GM18505 (cell line): ENCODE results near the gene ARHGEF4.

Experiments
- ATAC-seq: cut with Tn5 transposase; IDR thresholded peaks from one replicate; pipeline ENCODE4 v1.9.1; 2021; ENCODE audit not compliant: unreplicated experiment
- POLR2A ChIP-seq: IDR thresholded peaks from 4 replicates; pipeline ENCODE4 v1.6.1; 2011; ENCODE audit warnings: borderline replicate concordance; ENCODE audit not compliant: insufficient read depth, insufficient read length; ENCODE audit errors: extremely low read depth

ARHGEF4 gene

DNA sequence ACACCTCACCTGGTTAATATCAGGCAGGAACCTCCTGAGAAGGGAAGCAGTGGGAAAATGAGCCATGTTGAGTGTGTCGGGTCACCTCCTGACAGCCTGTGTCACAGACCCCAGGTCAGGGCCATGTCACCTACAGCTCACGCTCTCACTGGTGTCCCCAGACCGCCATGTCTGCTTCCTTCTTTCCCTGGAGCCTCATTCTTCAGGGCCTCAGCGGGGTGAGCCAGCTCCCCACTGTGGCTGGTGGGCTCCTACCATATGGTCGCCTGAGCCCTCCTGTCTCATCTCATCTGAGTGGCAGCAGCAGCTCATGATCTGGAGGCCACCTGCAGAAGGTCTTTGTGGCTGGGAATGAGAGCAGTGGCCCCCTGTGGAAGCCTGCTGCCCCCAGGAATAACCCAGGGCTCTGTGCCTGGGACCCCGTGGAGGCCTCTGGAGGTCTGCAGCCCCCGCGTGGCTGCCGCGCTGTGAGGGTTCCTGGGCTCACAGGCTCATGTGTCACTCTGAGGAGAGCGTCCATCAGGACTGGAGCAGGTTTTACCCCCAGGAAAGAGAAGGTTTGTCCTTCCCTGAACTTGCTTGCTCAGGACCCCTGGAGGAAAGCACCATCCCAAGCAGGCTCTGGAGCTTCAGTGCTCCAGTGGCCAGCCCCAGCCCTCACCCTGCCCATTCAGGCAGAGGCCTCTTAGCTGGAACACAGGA lies 200.1 kb downstream of the ARHGEF4 start:
- no peak for ATAC-seq
- TF ChIP-seq POLR2A, result no peak

DNA sequence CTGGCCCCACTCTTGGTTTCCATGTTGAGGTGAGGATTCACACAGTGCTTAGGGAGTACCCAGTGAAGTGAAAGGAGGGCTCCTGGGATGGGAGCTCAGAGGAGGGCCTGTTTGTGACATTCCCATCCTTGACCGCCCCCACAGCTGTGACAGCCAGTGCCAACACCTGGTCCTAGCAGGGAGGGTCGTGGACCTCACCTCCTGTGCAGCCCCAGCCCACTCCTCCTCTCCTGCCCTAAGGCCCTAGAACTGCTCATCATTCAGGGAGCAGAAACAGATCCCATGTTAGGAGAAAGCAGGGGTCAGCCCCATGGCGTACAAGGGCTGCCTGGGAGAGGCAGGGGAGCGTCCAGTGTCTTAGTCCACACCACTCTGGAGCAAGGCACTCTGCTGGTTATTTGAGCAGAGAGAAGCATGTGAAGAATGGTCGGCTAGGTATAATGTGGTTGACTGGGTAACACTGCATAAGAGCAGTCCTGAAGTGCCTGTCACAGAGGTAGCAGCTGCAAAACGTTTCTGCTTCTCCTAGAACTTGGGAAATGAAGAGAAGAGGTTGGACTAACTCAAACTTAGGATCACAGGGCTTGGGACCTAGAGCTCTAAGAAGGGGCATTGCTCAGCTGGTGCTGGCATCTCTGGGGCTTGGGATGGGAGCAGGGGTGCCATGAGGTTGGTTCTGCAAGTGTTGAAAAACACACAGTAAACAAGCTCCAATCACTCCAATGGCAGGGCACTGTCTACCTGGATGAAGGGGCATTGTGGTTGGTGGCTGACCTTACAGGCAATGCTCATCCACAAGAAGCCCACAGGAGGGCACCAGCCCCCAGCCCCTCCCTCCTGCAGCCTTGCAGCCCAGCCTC lies 200.9 kb downstream of the ARHGEF4 start:
- no peak for ATAC-seq
- TF ChIP-seq POLR2A, result no peak

- ATAC-seq, result no peak
- TF ChIP-seq POLR2A, result no peak
Measured at GRCh38 chr2:131038258-131039100, 201.8 kb downstream of the ARHGEF4 start.

GRCh38 chr2:131039101-131039440 lies 202.4 kb downstream of the ARHGEF4 start:
- no peak for TF ChIP-seq POLR2A
- ATAC-seq, result no peak

DNA sequence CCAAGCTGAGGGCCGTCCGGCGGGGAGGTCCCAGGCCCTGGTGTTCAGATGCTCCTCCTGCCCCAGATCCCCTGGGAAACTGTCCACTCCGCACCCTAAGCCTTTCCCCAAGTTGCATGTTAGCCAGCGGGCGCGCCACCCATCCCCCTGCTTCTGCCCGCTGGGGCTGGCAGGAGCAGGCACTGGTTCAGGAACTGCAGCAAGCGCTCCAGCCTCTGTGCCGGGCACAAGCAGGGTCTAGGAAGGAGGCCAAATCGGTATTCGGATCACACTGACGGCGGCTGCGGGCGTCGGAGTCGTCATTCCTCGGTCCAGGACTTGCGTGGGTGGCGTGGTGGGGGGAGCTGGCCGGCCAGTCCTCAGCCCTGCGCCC lies 202.8 kb downstream of the ARHGEF4 start:
- no peak for TF ChIP-seq POLR2A
- no peak for ATAC-seq

DNA sequence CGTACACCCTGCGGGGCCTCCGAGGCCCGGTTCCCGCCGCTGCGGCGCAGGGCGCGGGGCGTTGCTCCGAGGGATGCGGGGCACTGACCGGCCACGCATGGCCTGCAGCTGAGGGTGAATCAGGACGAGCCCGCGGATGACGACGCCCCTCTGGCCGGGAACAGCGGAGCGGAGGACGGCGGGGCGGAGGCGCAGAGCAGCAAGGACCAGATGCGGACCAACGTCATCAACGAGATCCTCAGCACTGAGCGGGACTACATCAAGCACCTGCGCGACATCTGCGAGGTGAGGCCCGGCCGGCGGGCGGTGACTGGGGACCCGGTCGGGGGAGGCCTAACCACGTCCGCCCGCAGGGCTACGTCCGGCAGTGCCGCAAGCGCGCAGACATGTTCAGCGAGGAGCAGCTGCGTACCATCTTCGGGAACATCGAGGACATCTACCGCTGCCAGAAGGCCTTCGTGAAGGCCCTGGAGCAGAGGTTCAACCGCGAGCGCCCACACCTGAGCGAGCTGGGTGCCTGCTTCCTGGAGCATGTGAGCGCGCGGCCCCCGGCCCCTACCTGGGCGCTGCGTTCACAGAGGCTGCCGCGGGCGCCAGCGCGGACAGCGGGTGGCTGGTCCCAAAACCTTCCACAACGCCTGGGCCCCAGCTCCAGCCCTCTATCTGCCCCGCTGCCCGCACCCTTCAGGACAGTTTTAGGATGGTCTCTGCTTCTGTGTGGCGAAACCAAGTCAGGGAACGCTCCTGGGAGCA lies 203.4 kb downstream of the ARHGEF4 start:
- no peak for ATAC-seq
- TF ChIP-seq POLR2A, result no peak

DNA sequence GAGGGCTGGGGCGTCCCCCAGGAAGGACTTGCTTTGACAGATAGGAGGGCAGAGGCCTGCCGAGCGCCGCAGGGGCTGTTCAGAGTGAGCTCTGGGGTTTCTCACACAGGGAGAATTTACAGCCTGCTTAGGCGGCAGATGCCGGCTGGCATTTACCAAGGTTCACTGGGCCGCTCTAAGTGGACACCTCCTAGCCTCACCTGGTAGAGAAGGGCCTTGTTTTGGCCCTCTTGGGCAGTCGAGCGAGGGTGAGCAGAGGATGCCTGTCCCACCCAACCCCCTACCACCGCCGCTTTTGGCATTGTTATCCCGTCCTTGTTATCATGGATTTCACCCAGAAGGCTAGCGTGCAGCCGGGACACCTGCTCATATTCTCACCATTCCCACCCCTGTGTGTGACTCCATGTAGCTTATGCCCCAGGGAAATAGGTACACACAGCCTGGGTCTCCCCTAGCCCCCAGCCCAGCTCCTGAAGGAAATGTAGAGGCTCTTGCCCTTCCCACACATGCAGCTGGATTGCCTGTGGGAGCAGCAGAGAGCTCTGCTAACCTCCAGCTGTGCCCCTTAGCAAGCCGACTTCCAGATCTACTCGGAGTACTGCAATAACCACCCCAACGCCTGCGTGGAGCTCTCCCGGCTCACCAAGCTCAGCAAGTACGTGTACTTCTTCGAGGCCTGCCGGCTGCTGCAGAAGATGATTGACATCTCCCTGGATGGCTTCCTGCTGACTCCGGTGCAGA lies 204.1 kb downstream of the ARHGEF4 start:
- ATAC-seq, result no peak
- no peak for TF ChIP-seq POLR2A

DNA sequence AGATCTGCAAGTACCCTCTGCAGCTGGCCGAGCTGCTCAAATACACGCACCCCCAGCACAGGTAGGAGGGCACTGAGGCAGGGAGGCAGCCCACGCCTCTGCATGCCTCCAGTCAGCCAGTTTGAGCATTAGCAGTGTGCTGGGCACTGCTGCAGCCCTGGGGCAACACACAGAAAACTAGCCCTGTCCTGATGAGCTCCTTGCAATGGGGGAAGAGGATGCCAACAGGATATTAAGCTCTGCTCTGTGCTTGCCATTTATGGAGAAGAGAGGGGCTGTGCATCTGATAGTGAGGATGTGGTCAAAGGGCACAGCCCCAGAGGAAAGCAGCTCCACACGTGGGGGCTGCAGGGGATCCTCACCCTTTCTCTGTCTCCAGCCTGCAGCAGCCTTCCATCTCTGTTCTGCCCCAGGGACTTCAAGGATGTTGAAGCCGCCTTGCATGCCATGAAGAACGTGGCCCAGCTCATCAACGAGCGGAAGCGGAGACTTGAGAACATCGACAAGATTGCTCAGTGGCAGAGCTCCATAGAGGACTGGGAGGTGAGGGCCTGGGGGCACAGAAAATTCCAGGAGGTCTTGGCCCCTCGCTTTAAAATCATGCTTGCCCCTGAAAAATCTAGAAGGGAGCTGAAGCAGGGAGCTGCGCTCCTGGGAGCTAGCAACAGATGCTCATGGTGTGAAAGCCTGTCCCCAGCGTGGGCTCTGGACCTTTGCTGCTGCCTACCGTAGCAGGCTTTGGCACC lies 204.9 kb downstream of the ARHGEF4 start:
- no peak for ATAC-seq
- no peak for TF ChIP-seq POLR2A

GRCh38 chr2:131042148-131042775 lies 205.5 kb downstream of the ARHGEF4 start:
- no peak for ATAC-seq
- TF ChIP-seq POLR2A, result no peak

DNA sequence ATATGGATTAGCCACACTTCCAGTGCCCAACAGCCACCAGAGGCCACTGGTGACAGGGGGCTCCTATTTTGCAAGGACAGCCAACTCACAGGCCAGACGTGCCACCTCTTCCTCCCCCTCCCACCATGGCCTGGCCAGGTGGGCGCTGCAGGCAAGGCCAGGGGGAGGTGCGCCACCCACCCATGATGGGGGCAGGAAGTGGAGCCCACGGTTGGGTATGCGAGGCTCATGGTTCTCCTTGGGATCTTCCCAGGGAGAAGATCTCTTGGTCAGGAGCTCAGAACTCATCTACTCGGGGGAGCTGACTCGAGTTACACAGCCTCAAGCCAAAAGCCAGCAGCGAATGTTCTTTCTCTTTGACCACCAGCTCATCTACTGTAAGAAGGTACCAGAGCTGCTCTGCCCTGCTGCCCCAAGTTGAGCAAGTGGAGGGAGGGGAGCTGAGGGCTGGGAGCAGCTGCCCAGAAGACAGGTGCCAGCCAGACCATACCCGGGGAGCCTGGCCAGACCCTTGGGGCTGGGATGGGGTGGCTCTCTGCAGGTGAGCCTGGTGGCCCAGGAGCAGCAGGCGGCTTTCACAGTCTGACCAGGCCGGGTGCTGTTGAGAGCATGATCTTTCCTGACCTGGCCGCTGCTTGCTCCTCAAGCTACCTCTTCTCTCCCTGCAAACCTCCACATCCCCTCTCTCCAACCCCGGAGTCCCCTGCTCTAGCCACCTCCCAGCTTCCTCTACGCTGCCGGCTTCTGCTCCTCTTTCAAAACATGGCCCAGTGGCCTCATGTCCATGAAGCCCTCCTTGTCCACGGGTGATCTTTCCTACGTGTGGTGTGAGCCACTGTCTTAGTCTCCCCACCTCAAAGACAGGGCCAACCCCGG lies 206.7 kb downstream of the ARHGEF4 start:
- no peak for TF ChIP-seq POLR2A
- no peak for ATAC-seq
